ENCODE results near the gene DLGAP5.

DLGAP5 gene

GRCh38 chr14:55120571-55121495, 70.6 kb downstream of the DLGAP5 start:
- Histone ChIP-seq H3K9ac (ENCODE audit: low read depth, low read length) (no peak overlapping the region), H3K36me3 (ENCODE audit: insufficient read depth, low read length) (no peaks in the 10 kb centered on the region), H3K27ac (ENCODE audit: low read depth, low read length) (no peak overlapping the region), H3K4me3 (ENCODE audit: low read length) (no peak overlapping the region), H3K4me1 (ENCODE audit: insufficient read depth, low read length) (no peaks in the 10 kb centered on the region), H3K27me3 (ENCODE audit: insufficient read depth, low read length) (no peaks in the 10 kb centered on the region), H3K9me3 (ENCODE audit: insufficient read depth, low read depth, low read length) (no peaks in the 10 kb centered on the region)
- 82% methylated on average over 12 of the region's 13 CpGs for WGBS

DNA sequence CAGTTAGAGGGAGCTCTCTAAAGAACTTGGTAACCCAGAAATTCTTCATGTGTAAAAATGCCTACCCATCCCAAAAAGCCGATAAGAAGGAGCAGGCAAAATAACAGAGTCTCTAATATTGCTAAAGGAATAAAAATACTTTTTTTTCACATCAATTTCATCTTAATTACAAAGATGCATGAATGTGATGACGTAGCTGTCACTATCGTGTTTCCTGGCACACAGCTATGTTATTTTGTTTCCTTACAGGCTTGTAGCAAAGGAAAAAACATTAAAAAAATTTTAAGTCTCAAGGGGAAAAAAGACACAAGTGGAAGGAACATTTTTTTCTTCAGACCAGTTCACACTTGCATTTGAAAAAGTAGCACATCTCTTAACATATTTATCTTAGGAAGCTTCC, 72.6 kb downstream of the DLGAP5 start:
- Histone ChIP-seq H3K9ac (ENCODE audit: low read depth, low read length) (no peak overlapping the region), H3K4me3 (ENCODE audit: low read length) (no peak overlapping the region), H3K27me3 (ENCODE audit: insufficient read depth, low read length) (no peaks in the 10 kb centered on the region), H3K9me3 (ENCODE audit: insufficient read depth, low read depth, low read length) (no peaks in the 10 kb centered on the region), H3K36me3 (ENCODE audit: insufficient read depth, low read length) (no peaks in the 10 kb centered on the region), H3K27ac (ENCODE audit: low read depth, low read length) (no peak overlapping the region), H3K4me1 (ENCODE audit: insufficient read depth, low read length) (no peaks in the 10 kb centered on the region)
- WGBS = 100% methylated on average over 2 of the region's 3 CpGs

DNA sequence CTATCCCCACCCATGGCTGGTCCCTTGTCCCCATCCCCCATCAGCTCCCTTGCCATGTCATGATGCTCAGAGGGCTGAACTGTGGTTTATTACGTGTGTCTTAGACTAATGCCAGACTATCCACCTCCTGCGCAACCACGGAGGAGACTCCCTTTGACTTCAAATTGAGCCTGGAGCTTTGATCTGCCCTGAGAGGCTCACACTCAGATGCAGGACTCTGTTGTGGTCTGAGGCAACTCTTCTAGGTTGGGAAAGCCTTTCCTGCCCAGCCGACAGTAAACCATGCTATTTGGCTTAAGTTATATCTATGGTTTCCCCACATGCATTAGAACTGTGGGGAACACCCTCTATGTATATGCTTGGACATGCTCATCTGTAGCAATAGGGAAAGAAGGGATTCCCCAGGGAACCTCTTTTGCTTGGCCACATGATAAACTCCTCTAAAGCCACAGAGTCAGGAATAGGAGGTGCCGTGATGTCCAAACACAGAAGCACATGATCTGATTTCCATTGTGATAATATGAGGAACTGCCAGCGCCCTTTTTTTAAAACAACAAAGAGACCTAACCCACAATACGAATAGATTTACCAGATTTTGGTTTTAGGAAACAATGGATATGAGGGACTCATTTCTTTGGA, 73.5 kb downstream of the DLGAP5 start:
- H3K9me3 ChIP-seq (ENCODE audit: insufficient read depth, low read depth, low read length) = no peaks in the 10 kb centered on the region
- H3K4me3 ChIP-seq (ENCODE audit: low read length) = no peak overlapping the region
- H3K9ac ChIP-seq (ENCODE audit: low read depth, low read length) = no peak overlapping the region
- no peaks in the 10 kb centered on the region for H3K36me3 ChIP-seq (ENCODE audit: insufficient read depth, low read length)
- WGBS = 94% methylated on average over 6 of the region's 7 CpGs
- no peaks in the 10 kb centered on the region for H3K27me3 ChIP-seq (ENCODE audit: insufficient read depth, low read length)
- H3K27ac ChIP-seq (ENCODE audit: low read depth, low read length) = no peak overlapping the region
- H3K4me1 ChIP-seq (ENCODE audit: insufficient read depth, low read length) = no peaks in the 10 kb centered on the region

DNA sequence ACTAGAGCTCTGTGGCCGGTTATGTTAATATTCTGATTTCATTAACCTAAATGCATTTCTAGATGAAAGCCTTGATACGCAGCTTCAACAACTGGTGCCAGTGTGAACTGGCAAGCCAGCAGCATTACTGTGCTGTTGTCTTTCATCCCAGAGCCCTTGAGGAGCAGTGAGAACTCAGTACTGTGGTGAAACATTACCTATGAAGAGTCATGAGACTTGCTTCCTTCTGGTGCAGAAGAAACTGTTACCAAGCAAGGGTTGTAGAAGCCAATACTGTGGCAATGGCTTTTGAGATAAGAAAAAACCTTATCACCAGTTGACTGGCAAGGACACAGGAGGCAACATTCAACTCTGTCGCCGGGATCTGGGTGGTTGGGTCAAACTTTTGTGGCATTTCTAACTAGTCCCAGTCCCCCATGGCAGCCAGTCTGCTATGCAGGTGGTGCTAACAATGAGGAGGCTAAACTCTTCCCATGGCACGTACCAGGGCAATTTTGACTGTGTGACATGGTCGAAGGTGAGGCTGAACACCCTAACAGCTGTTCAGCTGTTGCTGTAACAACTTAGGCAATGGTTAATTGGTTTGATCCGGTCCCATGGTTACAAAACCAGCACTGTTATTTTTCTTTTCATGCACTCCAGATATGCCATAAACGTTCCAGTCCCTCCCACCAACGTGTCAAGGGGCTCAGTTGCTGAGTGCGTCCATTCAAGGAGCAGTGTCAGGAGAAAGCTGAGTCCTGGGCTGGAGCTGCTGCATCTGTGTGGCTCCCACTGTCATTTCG, 74.9 kb downstream of the DLGAP5 start:
- 87% methylated on average over 11 of the region's 11 CpGs for WGBS
- H3K27ac ChIP-seq (ENCODE audit: low read depth, low read length) = no peak overlapping the region
- H3K36me3 ChIP-seq (ENCODE audit: insufficient read depth, low read length) = no peaks in the 10 kb centered on the region
- H3K27me3 ChIP-seq (ENCODE audit: insufficient read depth, low read length) = no peaks in the 10 kb centered on the region
- no peak overlapping the region for H3K4me3 ChIP-seq (ENCODE audit: low read length)
- H3K9ac ChIP-seq (ENCODE audit: low read depth, low read length) = no peak overlapping the region
- H3K9me3 ChIP-seq (ENCODE audit: insufficient read depth, low read depth, low read length) = no peaks in the 10 kb centered on the region
- no peaks in the 10 kb centered on the region for H3K4me1 ChIP-seq (ENCODE audit: insufficient read depth, low read length)

DNA sequence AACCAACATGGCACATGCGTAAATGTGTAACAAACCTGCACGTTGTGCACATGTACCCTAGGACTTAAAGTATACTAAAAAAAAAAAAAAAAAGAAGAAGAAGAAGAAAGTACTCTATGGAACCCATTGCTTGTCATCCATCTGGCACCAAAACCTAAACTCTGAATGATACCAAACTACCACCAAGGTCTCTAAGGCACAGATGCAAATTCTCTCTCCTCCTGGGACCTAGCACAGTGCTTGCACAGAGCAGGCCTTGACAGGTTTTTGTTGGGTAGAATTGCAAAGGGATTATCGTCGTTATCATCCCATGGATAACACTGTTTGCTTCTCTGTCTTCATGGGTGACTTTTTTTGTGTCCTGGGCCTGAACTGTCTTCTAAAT, 75.5 kb downstream of the DLGAP5 start:
- no peak overlapping the region for H3K4me3 ChIP-seq (ENCODE audit: low read length)
- no peaks in the 10 kb centered on the region for H3K9me3 ChIP-seq (ENCODE audit: insufficient read depth, low read depth, low read length)
- H3K36me3 ChIP-seq (ENCODE audit: insufficient read depth, low read length) = no peaks in the 10 kb centered on the region
- H3K4me1 ChIP-seq (ENCODE audit: insufficient read depth, low read length) = no peaks in the 10 kb centered on the region
- no peak overlapping the region for H3K27ac ChIP-seq (ENCODE audit: low read depth, low read length)
- WGBS = 87% methylated on average over 2 of the region's 4 CpGs
- H3K9ac ChIP-seq (ENCODE audit: low read depth, low read length) = no peak overlapping the region
- no peaks in the 10 kb centered on the region for H3K27me3 ChIP-seq (ENCODE audit: insufficient read depth, low read length)

DNA sequence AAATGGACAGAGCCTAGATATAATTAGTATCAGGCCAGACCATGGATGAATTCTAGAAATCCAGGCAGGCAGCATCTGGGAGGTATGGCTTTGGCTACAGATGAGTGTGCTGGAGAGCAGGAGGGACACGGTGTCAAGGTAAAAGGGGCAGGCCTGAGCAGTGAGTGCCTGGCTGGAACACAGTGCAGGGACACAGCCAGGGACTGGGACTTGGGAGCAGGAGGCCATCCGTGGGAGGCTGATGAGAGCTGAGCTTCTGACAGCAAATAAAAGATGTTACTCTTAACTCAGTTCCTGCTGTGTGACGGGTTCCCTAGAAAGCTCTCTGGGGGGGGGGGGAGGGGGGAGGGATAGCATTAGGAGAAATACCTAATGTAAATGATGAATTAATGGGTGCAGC, 75.9 kb downstream of the DLGAP5 start:
- Histone ChIP-seq H3K9me3 (ENCODE audit: insufficient read depth, low read depth, low read length) (no peaks in the 10 kb centered on the region), H3K4me1 (ENCODE audit: insufficient read depth, low read length) (no peaks in the 10 kb centered on the region), H3K9ac (ENCODE audit: low read depth, low read length) (no peak overlapping the region), H3K27me3 (ENCODE audit: insufficient read depth, low read length) (no peaks in the 10 kb centered on the region; the same call in 1 of the 2 replicates), H3K4me3 (ENCODE audit: low read length) (no peak overlapping the region), H3K27ac (ENCODE audit: low read depth, low read length) (no peak overlapping the region), H3K36me3 (ENCODE audit: insufficient read depth, low read length) (no peaks in the 10 kb centered on the region)
- 57% methylated on average over 3 of the region's 3 CpGs for WGBS

- WGBS = 90% methylated on average over 2 of the region's 2 CpGs
- no peaks in the 10 kb centered on the region for H3K4me1 ChIP-seq (ENCODE audit: insufficient read depth, low read length)
- H3K9me3 ChIP-seq (ENCODE audit: insufficient read depth, low read depth, low read length) = no peaks in the 10 kb centered on the region
- H3K4me3 ChIP-seq (ENCODE audit: low read length) = no peak overlapping the region
- no peak overlapping the region for H3K9ac ChIP-seq (ENCODE audit: low read depth, low read length)
- H3K27ac ChIP-seq (ENCODE audit: low read depth, low read length) = no peak overlapping the region
- H3K36me3 ChIP-seq (ENCODE audit: insufficient read depth, low read length) = no peaks in the 10 kb centered on the region
- no peaks in the 10 kb centered on the region; the same call in 1 of the 2 replicates for H3K27me3 ChIP-seq (ENCODE audit: insufficient read depth, low read length)
Measured at GRCh38 chr14:55114720-55115119, 76.7 kb downstream of the DLGAP5 start.

DNA sequence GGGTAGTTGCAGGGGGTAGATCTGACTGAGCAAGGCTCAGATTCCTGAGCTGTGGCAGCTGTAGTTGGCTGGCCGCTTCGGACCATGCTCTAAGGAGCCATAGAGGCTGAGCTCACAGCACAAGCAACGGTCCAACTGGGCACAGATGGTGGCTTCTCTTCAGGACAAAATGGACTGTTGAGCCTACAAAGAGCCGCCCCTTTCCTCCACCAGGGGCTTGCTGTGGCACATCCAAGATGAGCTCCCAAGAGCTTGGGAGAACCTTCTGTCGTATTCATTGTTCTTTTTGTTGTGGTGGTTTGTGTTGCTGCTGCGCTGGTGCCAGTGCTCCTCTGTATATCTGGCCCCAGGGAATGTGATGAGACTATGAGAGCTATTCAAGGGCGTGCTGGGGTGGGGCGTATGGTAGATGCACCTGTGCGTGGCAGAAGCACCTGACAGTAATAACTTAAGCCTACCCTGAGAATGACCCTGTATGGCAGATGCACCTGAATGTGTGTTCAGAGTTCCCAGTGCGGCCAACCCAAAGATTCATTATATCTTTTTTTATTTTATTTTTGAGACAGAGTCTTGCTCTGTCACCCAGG, 80.2 kb downstream of the DLGAP5 start:
- Histone ChIP-seq H3K4me3 (ENCODE audit: low read length) (no peak overlapping the region), H3K27ac (ENCODE audit: low read depth, low read length) (no peak overlapping the region), H3K9ac (ENCODE audit: low read depth, low read length) (no peak overlapping the region), H3K9me3 (ENCODE audit: insufficient read depth, low read depth, low read length) (no peaks in the 10 kb centered on the region), H3K4me1 (ENCODE audit: insufficient read depth, low read length) (peaks cover 8% of the 10 kb centered on the region; the same call in 1 of the 2 replicates), H3K36me3 (ENCODE audit: insufficient read depth, low read length) (no peaks in the 10 kb centered on the region), H3K27me3 (ENCODE audit: insufficient read depth, low read length) (no peaks in the 10 kb centered on the region; the same call in 1 of the 2 replicates)
- WGBS = 94% methylated on average over 10 of the region's 10 CpGs

DNA sequence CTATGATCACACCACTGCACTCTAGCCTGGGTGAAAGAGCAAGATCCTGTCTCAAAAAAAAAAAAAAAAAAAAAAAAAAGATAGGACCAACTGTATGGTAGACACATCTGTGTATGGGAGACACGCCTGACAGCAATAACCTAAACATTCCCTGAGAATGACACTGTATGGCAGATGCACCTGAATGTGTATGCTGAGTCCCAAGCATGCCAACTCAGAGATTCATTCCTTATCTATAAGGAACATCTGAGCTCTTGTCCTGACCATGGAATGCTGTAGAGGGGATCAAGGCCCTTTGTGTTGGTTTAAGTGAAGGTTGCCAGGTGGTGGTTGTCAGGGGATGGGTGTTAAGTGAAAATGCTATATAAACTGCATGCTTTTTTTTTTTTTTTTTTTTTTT, 81.5 kb downstream of the DLGAP5 start:
- WGBS = 100% methylated on average over 1 of the region's 1 CpG
- Histone ChIP-seq H3K36me3 (ENCODE audit: insufficient read depth, low read length) (no peaks in the 10 kb centered on the region), H3K27me3 (ENCODE audit: insufficient read depth, low read length) (no peaks in the 10 kb centered on the region; the same call in 1 of the 2 replicates), H3K9me3 (ENCODE audit: insufficient read depth, low read depth, low read length) (no peaks in the 10 kb centered on the region), H3K4me3 (ENCODE audit: low read length) (no peak overlapping the region), H3K9ac (ENCODE audit: low read depth, low read length) (no peak overlapping the region), H3K27ac (ENCODE audit: low read depth, low read length) (no peak overlapping the region), H3K4me1 (ENCODE audit: insufficient read depth, low read length) (peaks cover 8% of the 10 kb centered on the region; the same call in 1 of the 2 replicates)

DNA sequence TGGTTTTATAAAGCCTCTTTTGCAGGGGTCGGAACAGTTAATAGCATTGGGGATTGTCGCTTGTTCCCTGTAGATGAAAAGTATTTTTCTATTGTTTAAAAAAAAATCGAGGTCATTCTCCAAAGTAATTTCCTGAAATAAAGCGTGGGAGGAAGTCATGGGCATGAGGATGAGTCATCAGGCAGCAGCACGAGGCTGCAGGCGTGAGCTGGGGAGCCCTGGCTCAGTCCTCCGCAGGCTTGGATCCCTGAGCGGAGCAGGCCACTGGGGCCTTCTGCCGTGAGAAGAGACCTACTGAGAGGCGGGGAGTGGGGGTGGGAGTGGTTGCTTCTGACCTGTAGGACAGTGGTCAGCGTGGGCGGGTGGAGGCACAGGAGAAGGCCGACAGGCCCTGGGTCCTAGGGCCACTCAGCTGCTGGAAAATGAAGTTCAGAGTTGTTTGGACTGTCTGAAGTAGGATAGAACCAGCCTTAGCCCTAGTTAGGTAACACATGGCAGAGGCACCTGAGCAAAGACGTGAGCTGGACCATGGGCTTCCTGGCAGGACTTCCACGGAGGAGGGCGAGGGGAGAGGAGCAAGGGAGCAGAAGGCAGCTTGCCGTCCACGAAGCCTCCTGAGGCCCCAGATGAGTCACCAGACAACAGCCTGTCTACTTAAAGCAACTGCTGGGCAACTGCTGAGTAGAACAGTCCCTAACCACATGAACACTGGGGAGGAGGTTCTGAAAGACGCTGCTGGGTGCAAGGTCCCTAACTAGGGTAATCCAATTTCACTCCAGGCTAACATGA, 83.4 kb downstream of the DLGAP5 start:
- H3K27ac ChIP-seq (ENCODE audit: low read depth, low read length) = 0 out of 2 replicates have a peak overlapping the region, but pooled peaks have one; percentile 22
- WGBS = 51% methylated on average over 19 of the region's 19 CpGs
- no peaks in the 10 kb centered on the region for H3K36me3 ChIP-seq (ENCODE audit: insufficient read depth, low read length)
- no peak overlapping the region for H3K9ac ChIP-seq (ENCODE audit: low read depth, low read length)
- H3K9me3 ChIP-seq (ENCODE audit: insufficient read depth, low read depth, low read length) = no peaks in the 10 kb centered on the region
- peaks cover 19% of the 10 kb centered on the region for H3K4me1 ChIP-seq (ENCODE audit: insufficient read depth, low read length)
- H3K27me3 ChIP-seq (ENCODE audit: insufficient read depth, low read length) = no peaks in the 10 kb centered on the region; the same call in 1 of the 2 replicates
- H3K4me3 ChIP-seq (ENCODE audit: low read length) = no peak overlapping the region
